ENCODE measurements around the gene MKI67. TPM values are rescaled to one million over a fixed set of nuclear protein-coding genes. Genes with fewer than 3 reads are reported as not detected.

MKI67 gene
- total and polyA plus RNA-seq, 10 of the 15 experiments (the other 5 are each of a cell fraction or from before 2014, with no cell fraction given), result 22.3 to 183 (median 82.9) TPM

DNA sequence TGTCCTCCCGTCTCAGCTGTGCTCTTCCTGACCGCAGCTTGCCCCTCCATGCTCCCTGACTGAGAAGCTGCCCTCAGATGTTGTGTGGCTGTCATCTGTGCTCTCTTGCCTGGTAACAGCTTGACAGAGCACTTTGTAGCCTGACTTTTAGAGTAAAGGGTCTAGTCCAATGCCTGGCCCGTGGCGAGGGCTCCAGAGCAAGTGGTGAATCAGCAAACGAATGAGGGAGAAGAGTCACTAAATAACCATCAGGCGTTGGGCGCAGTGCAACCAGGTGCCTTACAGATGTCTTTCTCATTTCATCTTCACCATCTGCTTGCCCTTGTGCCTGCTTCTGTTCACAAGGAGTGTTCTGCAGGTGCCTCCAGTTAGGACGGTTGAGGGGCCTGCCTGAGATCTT lies 45.6 kb downstream of the MKI67 start:
- Histone ChIP-seq H3K9ac (ENCODE audit: control insufficient read depth, insufficient read depth, low read length) (no peak overlapping the region), H3K4me1 (ENCODE audit: control insufficient read depth, insufficient read depth, low read length) (no peaks in the 10 kb centered on the region), H3K4me2 (ENCODE audit: control insufficient read depth, insufficient read depth) (no peak overlapping the region), H2AFZ (ENCODE audit: control insufficient read depth, low read depth, low read length) (no peak overlapping the region), H4K20me1 (ENCODE audit: control insufficient read depth, insufficient read depth) (no peaks in the 10 kb centered on the region), H3K36me3 (ENCODE audit: control insufficient read depth in 2 of 2, insufficient read depth in 2 of 2, low read length in 1 of 2) (peaks cover 0 to 3% of the 10 kb centered on the region in 2 experiments; a peak in 3 of 4 replicates), H3K27me3 (replicated peaks in 1 of 2; ENCODE audit: control insufficient read depth in 2 of 2, insufficient read depth in 2 of 2, low read length in 1 of 2) (no peaks in the 10 kb centered on the region), H3K79me2 (ENCODE audit: control insufficient read depth, insufficient read depth, low read length) (no peaks in the 10 kb centered on the region), H3K4me3 (no peak overlapping the region), H3K27ac (ENCODE audit: control insufficient read depth, insufficient read depth) (no peak overlapping the region), H3K9me3 (replicated peaks; ENCODE audit: control insufficient read depth, insufficient read depth, low read length) (no peaks in the 10 kb centered on the region)
- DNase-seq (ENCODE audit: low read depth, low spot score), result no peak
- no peak for ATAC-seq
- in situ Hi-C loops (cut with MboI), result no loop called here
- intact Hi-C loops (cut with micrococcal nuclease; ENCODE audit: unreplicated experiment), result no loop called here
- no peak for TF ChIP-seq E4F1 (IDR thresholded peaks at IDR 0.05; ENCODE audit: borderline replicate concordance, partially characterized antibody)
- no peak for TF ChIP-seq ZZZ3 (IDR thresholded peaks at IDR 0.05; ENCODE audit: control insufficient read depth, insufficient read length, low read depth)
- TF ChIP-seq MXI1 (IDR thresholded peaks at IDR 0.05; ENCODE audit: low read depth, low read length), result no peak
- no peak for TF ChIP-seq POU2F2 (IDR thresholded peaks at IDR 0.05; ENCODE audit: borderline replicate concordance, low read depth, low read length)
- TF ChIP-seq NRF1 (conservative IDR thresholded peaks at IDR 0.05; ENCODE audit: low read depth, low read length), result no peak
- TF ChIP-seq, protein P1, sequence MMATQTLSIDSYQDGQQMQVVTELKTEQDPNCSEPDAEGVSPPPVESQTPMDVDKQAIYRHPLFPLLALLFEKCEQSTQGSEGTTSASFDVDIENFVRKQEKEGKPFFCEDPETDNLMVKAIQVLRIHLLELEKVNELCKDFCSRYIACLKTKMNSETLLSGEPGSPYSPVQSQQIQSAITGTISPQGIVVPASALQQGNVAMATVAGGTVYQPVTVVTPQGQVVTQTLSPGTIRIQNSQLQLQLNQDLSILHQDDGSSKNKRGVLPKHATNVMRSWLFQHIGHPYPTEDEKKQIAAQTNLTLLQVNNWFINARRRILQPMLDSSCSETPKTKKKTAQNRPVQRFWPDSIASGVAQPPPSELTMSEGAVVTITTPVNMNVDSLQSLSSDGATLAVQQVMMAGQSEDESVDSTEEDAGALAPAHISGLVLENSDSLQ (IDR thresholded peaks at IDR 0.05), result no peak
- ChIA-PET RAD21 (ENCODE audit: unreplicated experiment) (interaction anchor here (1.1 kb wide), 1 partner anchor 19 kb away, joined by 3 read pairs; no protein-coding TSS in a partner anchor), CTCF (interaction anchor here (0.5 to 2.2 kb wide), 5 partner anchors 10 to 111 kb away, joined by 3 to 22 read pairs (median 4); no protein-coding TSS in a partner anchor), SMC1A (ENCODE audit: uncharacterized antibody, unreplicated experiment) (interaction anchor here (0.8 to 1.4 kb wide), 4 partner anchors 16 to 131 kb away, joined by 3 to 5 read pairs (median 4); no protein-coding TSS in a partner anchor), POLR2A (no interaction called here)
- no peak for FAIRE-seq
- BruUV-seq (replicated peaks), result no TSS peak
- 81% methylated on average over 8 of the region's 8 CpGs for WGBS (ENCODE audit: insufficient coverage, insufficient replicate concordance, low lambda C conversion rate, missing lambda C conversion rate)
